ENCODE results near the gene KIF21B.

Gene KIF21B

DNA sequence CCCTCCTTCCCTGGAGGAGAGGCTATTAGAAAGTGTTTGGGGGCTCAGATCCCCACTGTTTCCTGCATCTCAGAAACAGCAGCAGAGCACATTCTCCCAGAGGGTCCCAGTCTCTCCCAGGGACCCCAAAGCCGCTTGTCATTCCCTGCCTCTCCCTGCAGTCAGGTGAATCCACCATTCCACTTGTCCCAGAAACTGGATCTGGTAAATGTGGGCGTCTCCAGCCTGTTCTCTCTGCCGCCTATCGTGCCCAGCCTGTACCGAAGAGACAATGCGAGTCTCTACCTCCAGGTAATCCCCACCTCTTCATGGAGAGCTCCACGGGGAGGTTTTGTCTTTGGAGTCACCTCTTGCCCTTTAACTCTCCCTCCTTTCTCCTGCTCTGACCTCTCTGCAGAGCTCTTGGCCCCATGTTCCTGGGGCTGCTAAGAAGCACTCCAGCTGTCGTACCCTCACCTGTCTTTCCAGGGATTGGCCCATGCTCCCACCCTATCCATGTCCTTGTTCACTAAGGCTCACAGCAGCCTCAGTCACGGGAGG is 101.9 kb downstream of the KIF21B start:
- H3K9ac ChIP-seq (ENCODE audit: low read depth, low read length): no peak overlapping the region
- no peaks in the 10 kb centered on the region for H3K36me3 ChIP-seq (ENCODE audit: insufficient read depth, low read depth, low read length)
- H3K27me3 ChIP-seq (ENCODE audit: insufficient read depth, low read length): no peaks in the 10 kb centered on the region
- H3K9me3 ChIP-seq (ENCODE audit: insufficient read depth, low read depth, low read length): no peaks in the 10 kb centered on the region
- H3K4me3 ChIP-seq (ENCODE audit: low read length): no peak overlapping the region
- no peaks in the 10 kb centered on the region for H3K4me1 ChIP-seq (ENCODE audit: insufficient read depth, low read length)
- H3K27ac ChIP-seq (ENCODE audit: low read length): no peak overlapping the region

Data from iPS-20b (cell line).